ENCODE data around the gene LPGAT1.

DNA sequence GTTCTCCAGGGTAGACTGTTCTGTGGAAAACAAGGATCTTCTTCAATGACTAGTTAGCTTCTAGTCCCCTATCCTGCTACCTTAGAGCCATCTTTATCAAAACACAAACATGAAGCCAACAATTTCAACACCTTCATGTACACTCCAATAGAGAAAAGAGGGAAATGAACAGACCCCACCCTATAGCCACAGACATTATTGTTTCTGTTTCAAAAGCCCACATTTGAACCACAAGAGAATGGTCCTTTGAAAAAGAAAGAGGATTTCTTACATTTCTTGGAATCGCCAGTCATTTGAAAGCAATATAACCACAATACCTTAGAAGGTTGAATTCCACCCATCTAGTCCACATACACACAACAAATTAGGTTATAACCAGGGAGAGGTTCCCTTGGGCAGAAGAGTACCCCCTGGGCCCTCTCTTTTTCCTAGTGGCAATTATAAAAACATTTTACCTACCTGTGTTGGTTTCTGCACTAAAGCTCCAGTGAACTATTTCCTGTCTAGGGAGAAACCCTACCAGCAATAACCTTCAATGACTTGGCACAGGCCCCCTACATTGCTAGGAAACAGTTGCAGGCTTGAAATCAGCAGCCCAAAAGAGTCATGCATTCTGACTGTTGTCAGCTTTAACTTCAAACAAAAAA lies 2.7 kb upstream of the LPGAT1 start:
- TF ChIP-seq EZH2 (IDR thresholded peaks at IDR 0.05; ENCODE audit: borderline replicate concordance, low read depth, low read length, poor library complexity, severe bottlenecking) = no peak
- TF ChIP-seq, protein P1, sequence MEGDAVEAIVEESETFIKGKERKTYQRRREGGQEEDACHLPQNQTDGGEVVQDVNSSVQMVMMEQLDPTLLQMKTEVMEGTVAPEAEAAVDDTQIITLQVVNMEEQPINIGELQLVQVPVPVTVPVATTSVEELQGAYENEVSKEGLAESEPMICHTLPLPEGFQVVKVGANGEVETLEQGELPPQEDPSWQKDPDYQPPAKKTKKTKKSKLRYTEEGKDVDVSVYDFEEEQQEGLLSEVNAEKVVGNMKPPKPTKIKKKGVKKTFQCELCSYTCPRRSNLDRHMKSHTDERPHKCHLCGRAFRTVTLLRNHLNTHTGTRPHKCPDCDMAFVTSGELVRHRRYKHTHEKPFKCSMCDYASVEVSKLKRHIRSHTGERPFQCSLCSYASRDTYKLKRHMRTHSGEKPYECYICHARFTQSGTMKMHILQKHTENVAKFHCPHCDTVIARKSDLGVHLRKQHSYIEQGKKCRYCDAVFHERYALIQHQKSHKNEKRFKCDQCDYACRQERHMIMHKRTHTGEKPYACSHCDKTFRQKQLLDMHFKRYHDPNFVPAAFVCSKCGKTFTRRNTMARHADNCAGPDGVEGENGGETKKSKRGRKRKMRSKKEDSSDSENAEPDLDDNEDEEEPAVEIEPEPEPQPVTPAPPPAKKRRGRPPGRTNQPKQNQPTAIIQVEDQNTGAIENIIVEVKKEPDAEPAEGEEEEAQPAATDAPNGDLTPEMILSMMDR (conservative IDR thresholded peaks at IDR 0.05; ENCODE audit: low read depth, low read length) = no peak

Data from A673 (cell line).